ENCODE data around the gene ICAM5. TPM values are rescaled to one million over a fixed set of nuclear protein-coding genes. Genes with fewer than 3 reads are reported as not detected.

ICAM5 gene
- total and polyA plus RNA-seq, 10 of the 15 experiments (the other 5 are each of a cell fraction or from before 2014, with no cell fraction given) = 0.14 to 4.6 (median 0.94) TPM; not detected in 2

DNA sequence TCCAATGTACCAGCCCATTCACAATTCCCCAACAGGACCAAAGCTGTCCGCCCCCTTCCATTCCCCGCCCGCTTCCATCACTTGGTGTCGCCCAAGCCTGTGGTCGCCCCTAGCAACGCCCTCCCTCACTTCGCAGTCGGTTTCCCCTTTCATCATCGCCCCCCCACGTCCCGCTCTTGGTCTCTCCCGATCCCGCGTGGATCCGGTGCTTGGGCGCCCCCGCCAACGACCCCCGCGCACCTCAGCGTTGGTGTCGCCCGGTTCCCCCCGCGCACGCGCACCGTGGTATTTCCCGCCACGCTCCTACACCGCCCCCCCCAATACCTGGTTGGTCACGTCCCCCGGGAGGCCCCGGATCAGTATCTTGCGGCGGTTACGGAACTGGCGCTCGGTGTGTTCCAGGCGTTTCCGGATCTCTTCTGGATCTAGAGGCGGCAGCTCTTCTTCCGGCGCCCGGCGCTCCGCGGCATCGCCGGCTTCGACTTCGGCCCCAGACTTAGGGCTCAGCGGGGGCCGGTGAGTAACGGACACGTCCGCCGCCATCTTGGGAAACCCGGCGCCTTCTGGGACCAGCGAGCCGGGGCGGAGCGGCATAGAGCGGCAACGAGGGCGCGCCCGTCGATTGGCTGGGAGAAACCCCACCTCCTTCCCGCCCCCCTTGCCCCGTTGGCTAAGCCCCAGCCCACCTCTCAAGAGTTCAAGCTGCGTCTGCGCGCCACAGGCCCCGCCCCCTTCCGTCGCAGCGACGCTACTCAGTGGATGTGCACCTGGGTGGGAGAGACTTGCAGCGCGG is 43.4 kb downstream of the ICAM5 start, which contains the start of gene RAVER1 (continued):
- no peak for TF ChIP-seq RAD21 (IDR thresholded peaks at IDR 0.05; ENCODE audit: insufficient read depth, low read depth, low read length)
- TF ChIP-seq, protein P1, sequence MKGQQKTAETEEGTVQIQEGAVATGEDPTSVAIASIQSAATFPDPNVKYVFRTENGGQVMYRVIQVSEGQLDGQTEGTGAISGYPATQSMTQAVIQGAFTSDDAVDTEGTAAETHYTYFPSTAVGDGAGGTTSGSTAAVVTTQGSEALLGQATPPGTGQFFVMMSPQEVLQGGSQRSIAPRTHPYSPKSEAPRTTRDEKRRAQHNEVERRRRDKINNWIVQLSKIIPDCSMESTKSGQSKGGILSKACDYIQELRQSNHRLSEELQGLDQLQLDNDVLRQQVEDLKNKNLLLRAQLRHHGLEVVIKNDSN (IDR thresholded peaks at IDR 0.05; ENCODE audit: borderline replicate concordance, extremely low read length, insufficient read depth, low read depth, low read length) = peak; percentile 18
- peak; percentile 77 for TF ChIP-seq BACH1 (IDR thresholded peaks at IDR 0.05; ENCODE audit: borderline replicate concordance)
- TF ChIP-seq, protein P2, sequence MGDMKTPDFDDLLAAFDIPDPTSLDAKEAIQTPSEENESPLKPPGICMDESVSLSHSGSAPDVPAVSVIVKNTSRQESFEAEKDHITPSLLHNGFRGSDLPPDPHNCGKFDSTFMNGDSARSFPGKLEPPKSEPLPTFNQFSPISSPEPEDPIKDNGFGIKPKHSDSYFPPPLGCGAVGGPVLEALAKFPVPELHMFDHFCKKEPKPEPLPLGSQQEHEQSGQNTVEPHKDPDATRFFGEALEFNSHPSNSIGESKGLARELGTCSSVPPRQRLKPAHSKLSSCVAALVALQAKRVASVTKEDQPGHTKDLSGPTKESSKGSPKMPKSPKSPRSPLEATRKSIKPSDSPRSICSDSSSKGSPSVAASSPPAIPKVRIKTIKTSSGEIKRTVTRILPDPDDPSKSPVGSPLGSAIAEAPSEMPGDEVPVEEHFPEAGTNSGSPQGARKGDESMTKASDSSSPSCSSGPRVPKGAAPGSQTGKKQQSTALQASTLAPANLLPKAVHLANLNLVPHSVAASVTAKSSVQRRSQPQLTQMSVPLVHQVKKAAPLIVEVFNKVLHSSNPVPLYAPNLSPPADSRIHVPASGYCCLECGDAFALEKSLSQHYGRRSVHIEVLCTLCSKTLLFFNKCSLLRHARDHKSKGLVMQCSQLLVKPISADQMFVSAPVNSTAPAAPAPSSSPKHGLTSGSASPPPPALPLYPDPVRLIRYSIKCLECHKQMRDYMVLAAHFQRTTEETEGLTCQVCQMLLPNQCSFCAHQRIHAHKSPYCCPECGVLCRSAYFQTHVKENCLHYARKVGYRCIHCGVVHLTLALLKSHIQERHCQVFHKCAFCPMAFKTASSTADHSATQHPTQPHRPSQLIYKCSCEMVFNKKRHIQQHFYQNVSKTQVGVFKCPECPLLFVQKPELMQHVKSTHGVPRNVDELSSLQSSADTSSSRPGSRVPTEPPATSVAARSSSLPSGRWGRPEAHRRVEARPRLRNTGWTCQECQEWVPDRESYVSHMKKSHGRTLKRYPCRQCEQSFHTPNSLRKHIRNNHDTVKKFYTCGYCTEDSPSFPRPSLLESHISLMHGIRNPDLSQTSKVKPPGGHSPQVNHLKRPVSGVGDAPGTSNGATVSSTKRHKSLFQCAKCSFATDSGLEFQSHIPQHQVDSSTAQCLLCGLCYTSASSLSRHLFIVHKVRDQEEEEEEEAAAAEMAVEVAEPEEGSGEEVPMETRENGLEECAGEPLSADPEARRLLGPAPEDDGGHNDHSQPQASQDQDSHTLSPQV (IDR thresholded peaks at IDR 0.05) = no peak
- peak; percentile 45; the same call in 1 of the 2 replicates for TF ChIP-seq RUNX3 (IDR thresholded peaks at IDR 0.05; ENCODE audit: low read length)
- TF ChIP-seq, protein P3, sequence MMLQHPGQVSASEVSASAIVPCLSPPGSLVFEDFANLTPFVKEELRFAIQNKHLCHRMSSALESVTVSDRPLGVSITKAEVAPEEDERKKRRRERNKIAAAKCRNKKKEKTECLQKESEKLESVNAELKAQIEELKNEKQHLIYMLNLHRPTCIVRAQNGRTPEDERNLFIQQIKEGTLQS (IDR thresholded peaks at IDR 0.05; ENCODE audit: borderline replicate concordance, extremely low read depth, low read depth, low read length) = no peak
- peak; percentile 53 for TF ChIP-seq MYC (IDR thresholded peaks at IDR 0.05; ENCODE audit: insufficient read depth, insufficient read length, insufficient replicate concordance, low read length, severe bottlenecking)
- TF ChIP-seq, protein P4, sequence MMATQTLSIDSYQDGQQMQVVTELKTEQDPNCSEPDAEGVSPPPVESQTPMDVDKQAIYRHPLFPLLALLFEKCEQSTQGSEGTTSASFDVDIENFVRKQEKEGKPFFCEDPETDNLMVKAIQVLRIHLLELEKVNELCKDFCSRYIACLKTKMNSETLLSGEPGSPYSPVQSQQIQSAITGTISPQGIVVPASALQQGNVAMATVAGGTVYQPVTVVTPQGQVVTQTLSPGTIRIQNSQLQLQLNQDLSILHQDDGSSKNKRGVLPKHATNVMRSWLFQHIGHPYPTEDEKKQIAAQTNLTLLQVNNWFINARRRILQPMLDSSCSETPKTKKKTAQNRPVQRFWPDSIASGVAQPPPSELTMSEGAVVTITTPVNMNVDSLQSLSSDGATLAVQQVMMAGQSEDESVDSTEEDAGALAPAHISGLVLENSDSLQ (IDR thresholded peaks at IDR 0.05) = peak; percentile 12; the same call in 1 of the 2 replicates
- TF ChIP-seq, protein P5, sequence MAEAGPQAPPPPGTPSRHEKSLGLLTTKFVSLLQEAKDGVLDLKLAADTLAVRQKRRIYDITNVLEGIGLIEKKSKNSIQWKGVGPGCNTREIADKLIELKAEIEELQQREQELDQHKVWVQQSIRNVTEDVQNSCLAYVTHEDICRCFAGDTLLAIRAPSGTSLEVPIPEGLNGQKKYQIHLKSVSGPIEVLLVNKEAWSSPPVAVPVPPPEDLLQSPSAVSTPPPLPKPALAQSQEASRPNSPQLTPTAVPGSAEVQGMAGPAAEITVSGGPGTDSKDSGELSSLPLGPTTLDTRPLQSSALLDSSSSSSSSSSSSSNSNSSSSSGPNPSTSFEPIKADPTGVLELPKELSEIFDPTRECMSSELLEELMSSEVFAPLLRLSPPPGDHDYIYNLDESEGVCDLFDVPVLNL (IDR thresholded peaks at IDR 0.05; ENCODE audit: low read depth, low read length) = peak; percentile 68
- 0 out of 2 replicates have a peak, but pooled peaks have one; percentile 52 for TF ChIP-seq ZBED1 (IDR thresholded peaks at IDR 0.05; ENCODE audit: borderline replicate concordance)
- peak; percentile 81 for TF ChIP-seq NFYB (IDR thresholded peaks at IDR 0.05; ENCODE audit: insufficient read depth, low read depth, low read length)
- peak; percentile 42; the same call in 1 of the 2 replicates for TF ChIP-seq LARP7 (IDR thresholded peaks at IDR 0.05)
- TF ChIP-seq ZNF24 (IDR thresholded peaks at IDR 0.05) = no peak
- TF ChIP-seq, protein P6, sequence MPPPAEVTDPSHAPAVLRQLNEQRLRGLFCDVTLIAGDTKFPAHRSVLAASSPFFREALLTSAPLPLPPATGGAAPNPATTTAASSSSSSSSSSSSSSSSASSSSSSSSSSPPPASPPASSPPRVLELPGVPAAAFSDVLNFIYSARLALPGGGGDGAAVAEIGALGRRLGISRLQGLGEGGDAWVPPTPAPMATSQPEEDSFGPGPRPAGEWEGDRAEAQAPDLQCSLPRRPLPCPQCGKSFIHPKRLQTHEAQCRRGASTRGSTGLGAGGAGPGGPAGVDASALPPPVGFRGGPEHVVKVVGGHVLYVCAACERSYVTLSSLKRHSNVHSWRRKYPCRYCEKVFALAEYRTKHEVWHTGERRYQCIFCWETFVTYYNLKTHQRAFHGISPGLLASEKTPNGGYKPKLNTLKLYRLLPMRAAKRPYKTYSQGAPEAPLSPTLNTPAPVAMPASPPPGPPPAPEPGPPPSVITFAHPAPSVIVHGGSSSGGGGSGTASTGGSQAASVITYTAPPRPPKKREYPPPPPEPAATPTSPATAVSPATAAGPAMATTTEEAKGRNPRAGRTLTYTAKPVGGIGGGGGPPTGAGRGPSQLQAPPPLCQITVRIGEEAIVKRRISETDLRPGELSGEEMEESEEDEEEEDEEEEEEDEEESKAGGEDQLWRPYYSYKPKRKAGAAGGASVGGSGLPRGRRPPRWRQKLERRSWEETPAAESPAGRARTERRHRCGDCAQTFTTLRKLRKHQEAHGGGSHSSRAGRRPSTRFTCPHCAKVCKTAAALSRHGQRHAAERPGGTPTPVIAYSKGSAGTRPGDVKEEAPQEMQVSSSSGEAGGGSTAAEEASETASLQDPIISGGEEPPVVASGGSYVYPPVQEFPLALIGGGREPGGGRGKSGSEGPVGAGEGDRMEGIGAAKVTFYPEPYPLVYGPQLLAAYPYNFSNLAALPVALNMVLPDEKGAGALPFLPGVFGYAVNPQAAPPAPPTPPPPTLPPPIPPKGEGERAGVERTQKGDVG (CRISPR knock-in tag; IDR thresholded peaks at IDR 0.05) = no peak
- TF ChIP-seq BRCA1 (IDR thresholded peaks at IDR 0.05; ENCODE audit: low read depth, low read length) = peak; percentile 35; the same call in 1 of the 2 replicates
- peak; percentile 79 for TF ChIP-seq ZNF207 (IDR thresholded peaks at IDR 0.05; ENCODE audit: borderline replicate concordance)

Data from GM12878 (cell line).